ENCODE measurements around the gene TLE4. TPM values are rescaled to one million over a fixed set of nuclear protein-coding genes. Genes with fewer than 3 reads are reported as not detected.

The TLE4 gene
- total and polyA plus RNA-seq, 2 of the 13 experiments (the other 11 are each of a cell fraction or from before 2014, with no cell fraction given), result 2.0 to 2.3 TPM

DNA sequence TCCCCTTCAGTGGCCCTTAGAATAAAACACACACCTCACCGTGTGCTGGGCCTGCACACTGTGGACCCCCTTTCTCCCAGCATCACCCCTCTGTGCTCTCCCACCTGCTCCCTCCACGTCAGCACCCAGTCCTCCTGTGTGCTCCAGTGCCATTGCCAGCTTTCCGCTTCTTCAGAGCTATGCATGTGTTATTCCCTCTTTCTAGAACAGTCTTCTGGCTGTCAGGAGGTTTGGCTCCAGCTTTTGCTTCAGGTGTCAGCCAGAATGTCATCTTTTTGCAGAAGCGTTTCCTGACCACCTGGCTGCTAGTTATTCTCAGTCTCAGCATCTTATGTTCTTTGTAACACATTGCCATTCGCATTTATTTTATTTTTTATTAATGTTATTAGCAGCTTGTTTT is 119.7 kb downstream of the TLE4 start:
- Histone ChIP-seq H3K79me2 (ENCODE audit: insufficient read depth, low read length) (no peaks in the 10 kb centered on the region), H3K27ac (ENCODE audit: extremely low read length, insufficient read depth, low read length) (no peak overlapping the region), H3K27me3 (ENCODE audit: control insufficient read depth in 1 of 2, insufficient read depth in 2 of 2, low read length in 2 of 2) (no peaks in the 10 kb centered on the region), H3K4me1 (ENCODE audit: insufficient read depth, low read length) (no peaks in the 10 kb centered on the region), H3K36me3 (replicated peaks in 1 of 2; ENCODE audit: control insufficient read depth in 1 of 2, insufficient read depth in 2 of 2, low read length in 2 of 2) (no peaks in the 10 kb centered on the region), H3K9me3 (ENCODE audit: low read length) (peaks cover 38% of the 10 kb centered on the region), H3K4me3 (replicated peaks in 1 of 3; ENCODE audit: insufficient read depth in 1 of 3, low read depth in 2 of 3, low read length in 3 of 3) (no peak overlapping the region), H3K4me2 (ENCODE audit: low read depth, low read length) (no peak overlapping the region), H2AFZ (ENCODE audit: low read length) (no peak overlapping the region), H3K9ac (ENCODE audit: insufficient read depth, low read depth, low read length) (no peak overlapping the region), H4K20me1 (ENCODE audit: insufficient read depth, low read length) (no peaks in the 10 kb centered on the region)
- ATAC-seq, result no peak
- ChIA-PET POLR2A (no interaction called here), CTCF (ENCODE audit: low intra/inter-chr PET ratio, low total read pairs) (no interaction called here)
- BruUV-seq (replicated peaks), result no TSS peak
- no peak for FAIRE-seq
- in situ Hi-C loops (cut with HindIII; ENCODE audit: extremely low pct_ligation_motif_present, low pct_unique_long_range_greater_than_20kb) (no loop called here), intact Hi-C loops (cut with micrococcal nuclease; ENCODE audit: unreplicated experiment) (no loop called here)
- no peak for DNase-seq (ENCODE audit: low spot score)
- 52% methylated on average over 5 of the region's 5 CpGs for WGBS (ENCODE audit: low lambda C conversion rate)
- TF ChIP-seq NFATC3 (CRISPR knock-in tag; IDR thresholded peaks at IDR 0.05), result no peak
- no peak for TF ChIP-seq ZBTB38 (CRISPR knock-in tag; IDR thresholded peaks at IDR 0.05)
- TF ChIP-seq FOXP1 (IDR thresholded peaks at IDR 0.05), result no peak
- no peak for TF ChIP-seq FOXP1 (CRISPR knock-in tag; IDR thresholded peaks at IDR 0.05)
- no peak for TF ChIP-seq PAWR (CRISPR knock-in tag; IDR thresholded peaks at IDR 0.05; ENCODE audit: borderline replicate concordance)
- TF ChIP-seq, protein P1, sequence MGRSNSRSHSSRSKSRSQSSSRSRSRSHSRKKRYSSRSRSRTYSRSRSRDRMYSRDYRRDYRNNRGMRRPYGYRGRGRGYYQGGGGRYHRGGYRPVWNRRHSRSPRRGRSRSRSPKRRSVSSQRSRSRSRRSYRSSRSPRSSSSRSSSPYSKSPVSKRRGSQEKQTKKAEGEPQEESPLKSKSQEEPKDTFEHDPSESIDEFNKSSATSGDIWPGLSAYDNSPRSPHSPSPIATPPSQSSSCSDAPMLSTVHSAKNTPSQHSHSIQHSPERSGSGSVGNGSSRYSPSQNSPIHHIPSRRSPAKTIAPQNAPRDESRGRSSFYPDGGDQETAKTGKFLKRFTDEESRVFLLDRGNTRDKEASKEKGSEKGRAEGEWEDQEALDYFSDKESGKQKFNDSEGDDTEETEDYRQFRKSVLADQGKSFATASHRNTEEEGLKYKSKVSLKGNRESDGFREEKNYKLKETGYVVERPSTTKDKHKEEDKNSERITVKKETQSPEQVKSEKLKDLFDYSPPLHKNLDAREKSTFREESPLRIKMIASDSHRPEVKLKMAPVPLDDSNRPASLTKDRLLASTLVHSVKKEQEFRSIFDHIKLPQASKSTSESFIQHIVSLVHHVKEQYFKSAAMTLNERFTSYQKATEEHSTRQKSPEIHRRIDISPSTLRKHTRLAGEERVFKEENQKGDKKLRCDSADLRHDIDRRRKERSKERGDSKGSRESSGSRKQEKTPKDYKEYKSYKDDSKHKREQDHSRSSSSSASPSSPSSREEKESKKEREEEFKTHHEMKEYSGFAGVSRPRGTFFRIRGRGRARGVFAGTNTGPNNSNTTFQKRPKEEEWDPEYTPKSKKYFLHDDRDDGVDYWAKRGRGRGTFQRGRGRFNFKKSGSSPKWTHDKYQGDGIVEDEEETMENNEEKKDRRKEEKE (IDR thresholded peaks at IDR 0.05), result no peak
- TF ChIP-seq, protein P2, sequence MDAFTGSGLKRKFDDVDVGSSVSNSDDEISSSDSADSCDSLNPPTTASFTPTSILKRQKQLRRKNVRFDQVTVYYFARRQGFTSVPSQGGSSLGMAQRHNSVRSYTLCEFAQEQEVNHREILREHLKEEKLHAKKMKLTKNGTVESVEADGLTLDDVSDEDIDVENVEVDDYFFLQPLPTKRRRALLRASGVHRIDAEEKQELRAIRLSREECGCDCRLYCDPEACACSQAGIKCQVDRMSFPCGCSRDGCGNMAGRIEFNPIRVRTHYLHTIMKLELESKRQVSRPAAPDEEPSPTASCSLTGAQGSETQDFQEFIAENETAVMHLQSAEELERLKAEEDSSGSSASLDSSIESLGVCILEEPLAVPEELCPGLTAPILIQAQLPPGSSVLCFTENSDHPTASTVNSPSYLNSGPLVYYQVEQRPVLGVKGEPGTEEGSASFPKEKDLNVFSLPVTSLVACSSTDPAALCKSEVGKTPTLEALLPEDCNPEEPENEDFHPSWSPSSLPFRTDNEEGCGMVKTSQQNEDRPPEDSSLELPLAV (CRISPR knock-in tag; conservative IDR thresholded peaks at IDR 0.05; ENCODE audit: low read depth), result no peak
- no peak for TF ChIP-seq POLR2AphosphoS5 (IDR thresholded peaks at IDR 0.05; ENCODE audit: low read depth, low read length)
- TF ChIP-seq TCF12 (IDR thresholded peaks at IDR 0.05), result no peak
- TF ChIP-seq TCF12 (CRISPR knock-in tag; IDR thresholded peaks at IDR 0.05), result no peak
- no peak for TF ChIP-seq ZNF567 (CRISPR knock-in tag; IDR thresholded peaks at IDR 0.05; ENCODE audit: borderline replicate concordance)
- TF ChIP-seq ZNF703 (CRISPR knock-in tag; IDR thresholded peaks at IDR 0.05; ENCODE audit: borderline replicate concordance), result no peak
- TF ChIP-seq NFKBIZ (CRISPR knock-in tag; IDR thresholded peaks at IDR 0.05), result no peak
- TF ChIP-seq, protein P3, sequence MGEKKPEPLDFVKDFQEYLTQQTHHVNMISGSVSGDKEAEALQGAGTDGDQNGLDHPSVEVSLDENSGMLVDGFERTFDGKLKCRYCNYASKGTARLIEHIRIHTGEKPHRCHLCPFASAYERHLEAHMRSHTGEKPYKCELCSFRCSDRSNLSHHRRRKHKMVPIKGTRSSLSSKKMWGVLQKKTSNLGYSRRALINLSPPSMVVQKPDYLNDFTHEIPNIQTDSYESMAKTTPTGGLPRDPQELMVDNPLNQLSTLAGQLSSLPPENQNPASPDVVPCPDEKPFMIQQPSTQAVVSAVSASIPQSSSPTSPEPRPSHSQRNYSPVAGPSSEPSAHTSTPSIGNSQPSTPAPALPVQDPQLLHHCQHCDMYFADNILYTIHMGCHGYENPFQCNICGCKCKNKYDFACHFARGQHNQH (CRISPR knock-in tag; IDR thresholded peaks at IDR 0.05), result no peak
- TF ChIP-seq ZSCAN29 (CRISPR knock-in tag; conservative IDR thresholded peaks at IDR 0.05), result no peak
- no peak for TF ChIP-seq ZNF12 (CRISPR knock-in tag; IDR thresholded peaks at IDR 0.05)
- no peak for TF ChIP-seq RAD51 (IDR thresholded peaks at IDR 0.05; ENCODE audit: borderline replicate concordance)

Measured in HepG2 (cell line).